ENCODE data around the gene TRIM29.
A peak's percentile ranks its signal among the peaks of the same experiment; 100 is the strongest.

The TRIM29 gene

DNA sequence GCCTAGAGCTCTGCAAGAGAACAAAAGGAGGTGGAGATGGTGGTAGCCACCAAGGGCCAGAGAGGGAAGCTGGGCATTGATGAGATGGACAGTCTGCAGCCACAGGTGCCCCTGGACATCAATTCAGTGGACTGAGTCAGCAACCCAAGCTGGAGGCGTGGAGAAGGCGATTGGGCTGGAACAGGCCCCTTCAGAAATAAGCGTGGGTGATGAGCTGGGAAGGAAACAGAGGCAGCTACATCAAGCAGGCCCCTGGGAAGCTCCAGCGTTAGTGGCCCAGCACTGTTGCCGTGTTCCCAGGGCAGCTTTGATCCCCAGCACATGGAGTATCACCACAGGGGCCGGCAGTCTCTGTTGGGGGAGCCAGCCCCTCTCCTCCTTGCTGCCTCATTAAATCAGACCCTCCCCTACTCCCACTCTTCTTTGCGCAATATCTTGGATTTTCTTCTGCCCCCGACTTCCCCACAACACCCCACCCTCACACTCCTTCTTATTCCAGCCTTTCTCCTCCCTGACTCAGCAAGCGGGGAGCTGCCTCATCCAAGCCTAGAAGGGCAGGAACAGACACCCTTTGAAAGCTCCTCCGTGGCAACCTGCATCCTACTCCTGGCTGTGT lies 41.3 kb upstream of the TRIM29 start:
- in situ Hi-C loops (cut with MboI; ENCODE audit: low sequenced_read_pairs, unreplicated experiment) = no loop called here
- TF ChIP-seq, protein P1, sequence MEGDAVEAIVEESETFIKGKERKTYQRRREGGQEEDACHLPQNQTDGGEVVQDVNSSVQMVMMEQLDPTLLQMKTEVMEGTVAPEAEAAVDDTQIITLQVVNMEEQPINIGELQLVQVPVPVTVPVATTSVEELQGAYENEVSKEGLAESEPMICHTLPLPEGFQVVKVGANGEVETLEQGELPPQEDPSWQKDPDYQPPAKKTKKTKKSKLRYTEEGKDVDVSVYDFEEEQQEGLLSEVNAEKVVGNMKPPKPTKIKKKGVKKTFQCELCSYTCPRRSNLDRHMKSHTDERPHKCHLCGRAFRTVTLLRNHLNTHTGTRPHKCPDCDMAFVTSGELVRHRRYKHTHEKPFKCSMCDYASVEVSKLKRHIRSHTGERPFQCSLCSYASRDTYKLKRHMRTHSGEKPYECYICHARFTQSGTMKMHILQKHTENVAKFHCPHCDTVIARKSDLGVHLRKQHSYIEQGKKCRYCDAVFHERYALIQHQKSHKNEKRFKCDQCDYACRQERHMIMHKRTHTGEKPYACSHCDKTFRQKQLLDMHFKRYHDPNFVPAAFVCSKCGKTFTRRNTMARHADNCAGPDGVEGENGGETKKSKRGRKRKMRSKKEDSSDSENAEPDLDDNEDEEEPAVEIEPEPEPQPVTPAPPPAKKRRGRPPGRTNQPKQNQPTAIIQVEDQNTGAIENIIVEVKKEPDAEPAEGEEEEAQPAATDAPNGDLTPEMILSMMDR (IDR thresholded peaks at IDR 0.05; ENCODE audit: borderline replicate concordance, control extremely low read depth, extremely low read depth, insufficient read depth, missing control alignments) = no peak
- DNase-seq (ENCODE audit: low spot score) = peak; percentile 2

DNA sequence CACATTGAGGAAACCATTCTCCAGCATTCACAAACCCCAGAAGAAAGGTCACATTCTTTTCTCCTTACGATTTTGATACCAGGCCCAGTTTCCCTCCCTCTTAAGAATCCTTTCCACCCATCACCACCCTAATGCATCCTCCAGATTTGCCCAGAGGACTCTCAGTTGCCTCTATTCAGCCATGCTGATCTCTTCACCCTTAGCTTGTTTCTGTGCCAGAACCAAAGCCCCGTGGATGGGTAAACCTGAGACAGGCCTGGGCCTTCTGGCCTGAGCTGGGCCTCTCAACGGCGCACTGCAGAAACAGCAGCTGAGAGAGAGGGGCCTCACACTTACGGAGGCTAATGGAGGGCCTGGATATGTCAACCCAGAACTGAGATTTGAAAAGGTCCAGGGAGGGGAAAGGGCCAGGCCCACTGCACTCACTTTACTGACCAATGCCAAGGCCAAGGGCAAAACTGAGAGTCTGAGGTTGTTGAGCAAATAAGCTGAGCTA lies 40.7 kb upstream of the TRIM29 start:
- DNase-seq (ENCODE audit: low spot score) = peak; percentile 3
- in situ Hi-C loops (cut with MboI; ENCODE audit: low sequenced_read_pairs, unreplicated experiment) = no loop called here
- TF ChIP-seq, protein P1 (IDR thresholded peaks at IDR 0.05; ENCODE audit: borderline replicate concordance, control extremely low read depth, extremely low read depth, insufficient read depth, missing control alignments) = no peak

DNA sequence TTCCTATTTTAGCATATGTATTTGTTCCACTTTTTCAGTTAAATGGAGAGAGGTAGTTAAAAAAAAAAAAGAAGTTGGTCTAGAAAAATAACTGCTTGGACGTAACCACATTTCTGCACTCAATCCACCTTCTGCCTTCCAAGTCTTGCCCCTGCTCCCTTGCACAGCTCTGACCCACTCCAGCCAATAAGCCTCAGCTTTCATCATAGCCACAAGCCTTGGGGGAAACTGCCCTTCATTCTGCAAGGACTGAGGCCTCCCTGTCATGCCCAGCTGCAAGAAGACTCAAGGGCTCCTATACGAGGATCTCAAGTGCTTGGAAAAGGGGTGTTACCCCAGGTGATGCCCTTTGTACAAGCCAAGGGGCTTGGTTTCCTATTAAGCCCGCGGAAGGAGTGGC lies 37.0 kb upstream of the TRIM29 start:
- DNase-seq (ENCODE audit: low spot score) = peak; percentile 1
- in situ Hi-C loops (cut with MboI; ENCODE audit: low sequenced_read_pairs, unreplicated experiment) = loop anchor here (5.0 kb wide), 1 partner anchor 52 kb away; no protein-coding TSS in a partner anchor
- TF ChIP-seq, protein P1 (IDR thresholded peaks at IDR 0.05; ENCODE audit: borderline replicate concordance, control extremely low read depth, extremely low read depth, insufficient read depth, missing control alignments) = no peak

DNA sequence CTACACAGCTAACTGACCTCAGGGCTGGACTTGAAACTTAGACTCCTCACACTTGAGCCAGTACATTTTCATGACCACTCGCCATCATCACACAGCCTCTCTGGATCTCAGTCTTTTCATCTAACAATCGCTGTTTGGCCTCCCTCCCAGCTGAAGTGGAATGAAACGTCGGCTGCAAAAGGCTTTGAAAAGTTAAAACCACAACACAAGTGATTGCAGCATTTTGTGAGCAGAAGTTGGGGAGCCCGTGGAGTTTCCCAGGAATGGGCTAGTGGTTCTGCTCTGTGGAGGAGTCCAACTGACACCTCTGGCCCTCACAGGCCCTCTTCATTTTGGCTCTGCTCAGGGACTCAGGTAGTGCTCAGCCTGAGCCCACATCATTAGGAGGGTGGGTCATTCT lies 35.9 kb upstream of the TRIM29 start:
- TF ChIP-seq, protein P1 (IDR thresholded peaks at IDR 0.05; ENCODE audit: borderline replicate concordance, control extremely low read depth, extremely low read depth, insufficient read depth, missing control alignments) = no peak
- DNase-seq (ENCODE audit: low spot score) = peak; percentile 1
- in situ Hi-C loops (cut with MboI; ENCODE audit: low sequenced_read_pairs, unreplicated experiment) = loop anchor here (5.0 kb wide), 1 partner anchor 53 kb away; no protein-coding TSS in a partner anchor

DNA sequence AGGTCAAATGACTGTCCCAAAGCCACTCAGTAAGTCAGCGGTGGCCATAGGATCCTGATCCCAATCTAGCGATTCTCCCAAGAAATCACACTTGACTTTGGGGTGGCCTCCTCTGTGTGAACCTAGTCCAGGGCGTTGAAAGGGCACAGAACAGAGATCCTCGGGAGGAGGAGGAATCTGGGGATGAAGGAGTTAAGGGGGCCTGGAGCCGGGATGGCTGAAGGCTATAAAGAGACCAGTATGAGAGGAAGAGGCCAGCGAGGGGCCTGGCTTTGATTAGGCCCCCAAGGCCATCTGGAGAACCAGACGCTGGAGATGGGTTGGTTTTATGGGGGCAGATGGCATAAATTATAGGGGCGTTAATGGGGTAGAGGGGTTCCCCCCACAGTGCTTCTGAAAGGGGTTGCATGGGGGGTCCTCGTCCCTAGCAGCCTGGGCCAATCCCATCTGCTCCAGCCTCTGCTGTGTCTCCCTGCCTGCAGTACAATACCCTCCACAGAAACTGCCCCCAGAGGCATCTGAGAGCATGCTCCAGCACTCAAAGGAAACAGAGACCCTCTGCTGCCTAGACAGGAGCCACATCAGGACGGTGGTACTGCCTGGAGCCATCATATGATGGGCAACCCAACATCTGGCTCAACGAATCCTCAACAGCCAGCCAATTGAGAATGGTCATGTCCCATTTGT lies 35.2 kb upstream of the TRIM29 start:
- DNase-seq (ENCODE audit: low spot score) = peak; percentile 4
- TF ChIP-seq, protein P1 (IDR thresholded peaks at IDR 0.05; ENCODE audit: borderline replicate concordance, control extremely low read depth, extremely low read depth, insufficient read depth, missing control alignments) = no peak
- in situ Hi-C loops (cut with MboI; ENCODE audit: low sequenced_read_pairs, unreplicated experiment) = loop anchor here (5.0 kb wide), 1 partner anchor 54 kb away; no protein-coding TSS in a partner anchor

DNA sequence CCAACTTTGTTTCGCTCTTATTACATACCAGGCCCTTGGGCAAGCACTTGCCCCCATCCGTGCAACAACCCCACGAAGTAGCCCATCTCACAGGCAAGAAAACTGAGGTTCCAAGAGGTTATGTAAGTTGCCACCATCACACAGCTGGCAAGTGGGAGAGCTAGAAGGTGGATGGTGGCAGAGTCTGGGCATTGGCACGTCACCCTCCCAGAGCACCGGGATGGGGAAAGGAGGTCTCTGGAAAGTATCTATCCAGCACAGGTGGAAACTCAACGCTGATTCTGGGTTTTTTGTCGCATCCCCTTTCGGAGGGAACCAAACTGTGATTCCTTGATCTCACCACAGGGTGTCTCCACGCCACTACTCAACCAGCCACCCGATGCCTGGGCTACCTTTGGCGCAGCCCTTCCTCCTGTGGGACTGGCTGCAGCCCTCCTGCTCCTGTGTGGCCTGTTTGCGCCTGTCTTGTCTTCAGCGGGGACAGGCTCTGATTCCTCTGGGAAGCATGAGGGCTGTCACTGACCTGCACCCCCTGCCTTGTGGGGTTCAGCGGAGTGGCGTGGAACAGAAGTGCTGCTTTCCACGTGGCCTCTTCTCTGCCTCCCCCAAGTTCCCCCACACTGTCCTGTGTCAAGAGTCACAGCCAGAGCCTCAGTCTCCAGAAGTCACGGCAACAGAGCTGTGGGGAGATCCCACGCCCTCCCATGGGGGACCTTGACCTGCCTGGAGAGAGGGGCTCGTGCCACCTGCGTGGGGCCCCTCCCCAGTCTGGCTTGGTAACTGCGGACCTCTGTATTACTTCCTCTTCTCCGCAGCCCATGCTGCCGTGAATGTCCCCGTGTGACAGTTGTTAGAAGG lies 34.4 kb upstream of the TRIM29 start:
- peak; percentile 83 for DNase-seq (ENCODE audit: low spot score)
- TF ChIP-seq, protein P1 (IDR thresholded peaks at IDR 0.05; ENCODE audit: borderline replicate concordance, control extremely low read depth, extremely low read depth, insufficient read depth, missing control alignments) = peak; percentile 81
- in situ Hi-C loops (cut with MboI; ENCODE audit: low sequenced_read_pairs, unreplicated experiment) = loop anchor here (5.0 kb wide), 1 partner anchor 55 kb away; no protein-coding TSS in a partner anchor

All from GM13976 (cell line).